Measurements from ENCODE around the gene WDFY3.

DNA sequence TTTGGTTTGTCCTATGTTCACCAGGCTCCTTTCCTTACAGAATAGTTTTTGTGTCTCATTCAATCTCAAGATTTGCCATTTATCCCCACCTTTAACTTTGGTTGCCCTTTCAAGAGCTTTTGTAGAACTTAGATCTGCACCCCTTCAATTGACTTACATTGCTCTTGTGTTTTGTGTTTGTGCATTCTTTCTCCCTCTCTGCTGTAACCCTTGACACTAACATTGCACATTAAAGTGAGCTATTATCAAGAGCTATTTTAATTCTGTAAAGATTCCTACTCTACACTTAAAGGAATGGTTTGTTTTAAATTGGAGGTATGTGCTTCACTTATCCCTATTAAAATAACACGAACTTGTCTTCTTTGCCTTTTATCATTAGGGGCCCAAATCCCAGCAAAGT lies 318.3 kb downstream of the WDFY3 start:
- TF ChIP-seq, protein P1, sequence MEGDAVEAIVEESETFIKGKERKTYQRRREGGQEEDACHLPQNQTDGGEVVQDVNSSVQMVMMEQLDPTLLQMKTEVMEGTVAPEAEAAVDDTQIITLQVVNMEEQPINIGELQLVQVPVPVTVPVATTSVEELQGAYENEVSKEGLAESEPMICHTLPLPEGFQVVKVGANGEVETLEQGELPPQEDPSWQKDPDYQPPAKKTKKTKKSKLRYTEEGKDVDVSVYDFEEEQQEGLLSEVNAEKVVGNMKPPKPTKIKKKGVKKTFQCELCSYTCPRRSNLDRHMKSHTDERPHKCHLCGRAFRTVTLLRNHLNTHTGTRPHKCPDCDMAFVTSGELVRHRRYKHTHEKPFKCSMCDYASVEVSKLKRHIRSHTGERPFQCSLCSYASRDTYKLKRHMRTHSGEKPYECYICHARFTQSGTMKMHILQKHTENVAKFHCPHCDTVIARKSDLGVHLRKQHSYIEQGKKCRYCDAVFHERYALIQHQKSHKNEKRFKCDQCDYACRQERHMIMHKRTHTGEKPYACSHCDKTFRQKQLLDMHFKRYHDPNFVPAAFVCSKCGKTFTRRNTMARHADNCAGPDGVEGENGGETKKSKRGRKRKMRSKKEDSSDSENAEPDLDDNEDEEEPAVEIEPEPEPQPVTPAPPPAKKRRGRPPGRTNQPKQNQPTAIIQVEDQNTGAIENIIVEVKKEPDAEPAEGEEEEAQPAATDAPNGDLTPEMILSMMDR (IDR thresholded peaks at IDR 0.05) = no peak
- no peak for TF ChIP-seq POLR2A (IDR thresholded peaks at IDR 0.05)
- TF ChIP-seq POLR2AphosphoS5 (IDR thresholded peaks at IDR 0.05) = no peak

Measured in stomach (tissue), 4 donors.